ENCODE measurements around the gene EIF4H.

- TF ChIP-seq, protein P1, sequence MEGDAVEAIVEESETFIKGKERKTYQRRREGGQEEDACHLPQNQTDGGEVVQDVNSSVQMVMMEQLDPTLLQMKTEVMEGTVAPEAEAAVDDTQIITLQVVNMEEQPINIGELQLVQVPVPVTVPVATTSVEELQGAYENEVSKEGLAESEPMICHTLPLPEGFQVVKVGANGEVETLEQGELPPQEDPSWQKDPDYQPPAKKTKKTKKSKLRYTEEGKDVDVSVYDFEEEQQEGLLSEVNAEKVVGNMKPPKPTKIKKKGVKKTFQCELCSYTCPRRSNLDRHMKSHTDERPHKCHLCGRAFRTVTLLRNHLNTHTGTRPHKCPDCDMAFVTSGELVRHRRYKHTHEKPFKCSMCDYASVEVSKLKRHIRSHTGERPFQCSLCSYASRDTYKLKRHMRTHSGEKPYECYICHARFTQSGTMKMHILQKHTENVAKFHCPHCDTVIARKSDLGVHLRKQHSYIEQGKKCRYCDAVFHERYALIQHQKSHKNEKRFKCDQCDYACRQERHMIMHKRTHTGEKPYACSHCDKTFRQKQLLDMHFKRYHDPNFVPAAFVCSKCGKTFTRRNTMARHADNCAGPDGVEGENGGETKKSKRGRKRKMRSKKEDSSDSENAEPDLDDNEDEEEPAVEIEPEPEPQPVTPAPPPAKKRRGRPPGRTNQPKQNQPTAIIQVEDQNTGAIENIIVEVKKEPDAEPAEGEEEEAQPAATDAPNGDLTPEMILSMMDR (conservative IDR thresholded peaks at IDR 0.05; ENCODE audit: low read depth, low read length): no peak
- TF ChIP-seq EZH2 (IDR thresholded peaks at IDR 0.05; ENCODE audit: borderline replicate concordance, low read depth, low read length, poor library complexity, severe bottlenecking): no peak
These were observed 43.6 kb upstream of the EIF4H start for GRCh38 chr7:74130518-74130917.

Measured in A673 (cell line).